Choroid plexus epithelial cell (primary cell): Measurements from ENCODE around the gene APOH.
A peak's percentile ranks its signal among the peaks of the same experiment; 100 is the strongest.

Experiments
- DNase-seq: peaks from one replicate; pipeline ENCODE4 v3.0.0-alpha.2; 2010; ENCODE audit warnings: low read depth
- H3K4me3 ChIP-seq: 2 replicates; pipeline ENCODE4 v1.5.1; 2011; ENCODE audit warnings: low read depth, mild to moderate bottlenecking, control low read depth, low read length, moderate library complexity
- CTCF ChIP-seq: conservative IDR thresholded peaks from 2 replicates; pipeline ENCODE4 v1.5.1; 2011; ENCODE audit warnings: low read depth, mild to moderate bottlenecking, control low read depth, inconsistent platforms, low read length, moderate library complexity

The APOH gene

GRCh38 chr17:66211047-66211810, 18.0 kb downstream of the APOH start:
- H3K4me3 ChIP-seq, result no peak overlapping the region
- no peak for TF ChIP-seq CTCF

GRCh38 chr17:66210208-66210574, 19.0 kb downstream of the APOH start:
- H3K4me3 ChIP-seq, result no peak overlapping the region
- no peak for TF ChIP-seq CTCF
- DNase-seq, result no peak

More at GRCh38 chr17:66211047-66211810, 18.0 kb downstream of the APOH start:
- no peak for DNase-seq

GRCh38 chr17:66207936-66208335, 21.3 kb downstream of the APOH start:
- H3K4me3 ChIP-seq, result no peak overlapping the region
- no peak for TF ChIP-seq CTCF
- DNase-seq, result no peak

GRCh38 chr17:66203274-66204015, 25.8 kb downstream of the APOH start:
- no peak for DNase-seq
- H3K4me3 ChIP-seq, result no peak overlapping the region
- no peak for TF ChIP-seq CTCF

GRCh38 chr17:66200685-66201092, 28.5 kb downstream of the APOH start:
- TF ChIP-seq CTCF, result peak; percentile 83
- DNase-seq, result peak; percentile 91
- H3K4me3 ChIP-seq, result no peak overlapping the region

GRCh38 chr17:66198242-66198641, 31.0 kb downstream of the APOH start:
- no peak for TF ChIP-seq CTCF
- no peak overlapping the region for H3K4me3 ChIP-seq
- DNase-seq, result no peak

- peak overlapping the region; percentile 72 for H3K4me3 ChIP-seq
- TF ChIP-seq CTCF, result no peak
- no peak for DNase-seq
Measured at GRCh38 chr17:66192378-66192687, 36.9 kb downstream of the APOH start.
